K562 (cell line): Measurements from ENCODE around the gene HSPB6. TPM values are rescaled to one million over a fixed set of nuclear protein-coding genes. Genes with fewer than 3 reads are reported as not detected.

Source experiments
- ATAC-seq: fragments of 200-7000 bp; cut with Tn5 transposase; 3 replicates; pipeline ENCODE4 v1.9.1; 2020; ENCODE audit warnings: moderate library complexity
- BruUV-seq: library from RNA; stranded (reverse); fragments of 400-500 nt; replicated peaks from 2 replicates; lab custom pipeline; 2021; lab: Mats Ljungman, UMichigan
- CTCF ChIA-PET: fragments of 300-600 bp; formaldehyde crosslinking; extraction: SDS; loops from one replicate; lab custom pipeline; 2021; ENCODE audit warnings: low intra/inter-chr PET ratio; lab: Yijun Ruan, JAX
- POLR2A ChIA-PET: fragments of 300-600, 350-650 bp; sonication (Branson Sonifier 250); formaldehyde crosslinking; extraction: SDS; loops from one replicate; lab custom pipeline; 2021; ENCODE audit warnings: antibody characterized with exemption, inconsistent platforms; lab: Yijun Ruan, JAX
- DNase-seq, 4 experiments: peaks; one replicate each; pipeline versions ENCODE4 v3.0.0 to v3.0.0-alpha.2; 2011 to 2018; ENCODE audit warnings: low spot score in 3 of 4, mixed read lengths in 3 of 4; ENCODE audit errors: extremely low read depth in 1 of 4
- FAIRE-seq: peaks from 2 replicates; lab custom pipeline; 2011; peaks lifted over from hg19 to GRCh38; lab: Jason Lieb, UNC
- H2AFZ ChIP-seq: 2 replicates; pipeline ENCODE4 v1.6.0; 2011; ENCODE audit warnings: low read depth, low read length, control low read depth, inconsistent platforms
- H3K27ac ChIP-seq: fragments of 200-600 bp; 3 replicates; pipeline ENCODE4 v1.8.0; 2011; ENCODE audit warnings: low read depth, mild to moderate bottlenecking, control low read depth, inconsistent platforms, low read length, moderate library complexity, mixed read lengths; ENCODE audit errors: extremely low read depth
- H3K27me3 ChIP-seq, 2 experiments: fragments of 300-600 bp in 1 of 2; 2 replicates in 1 of 2; 3 replicates in 1 of 2; pipeline versions ENCODE4 v1.6.0 to v1.8.0; 2011; ENCODE audit warnings: inconsistent platforms in 2 of 2, low read length in 2 of 2, mild to moderate bottlenecking in 1 of 2, mixed read lengths in 1 of 2, moderate library complexity in 1 of 2; ENCODE audit not compliant: control insufficient read depth in 2 of 2, insufficient read depth in 2 of 2
- H3K36me3 ChIP-seq: fragments of 300-600 bp; 3 replicates; pipeline ENCODE4 v1.8.0; 2011; ENCODE audit warnings: mild to moderate bottlenecking, low read length, inconsistent platforms; ENCODE audit not compliant: control insufficient read depth, insufficient read depth
- H3K4me1 ChIP-seq, 2 experiments: fragments of 200-600 bp in 1 of 2; replicated peaks in 1 of 2; 2 replicates in 1 of 2; 3 replicates in 1 of 2; pipeline versions ENCODE4 v1.5.1 to v1.8.0; 2011; ENCODE audit warnings: inconsistent platforms in 2 of 2, low read length in 2 of 2, mild to moderate bottlenecking in 1 of 2, mixed read lengths in 1 of 2, moderate library complexity in 1 of 2; ENCODE audit not compliant: control insufficient read depth in 2 of 2, insufficient read depth in 2 of 2
- H3K4me2 ChIP-seq: 2 replicates; pipeline ENCODE4 v1.6.1; 2011; ENCODE audit warnings: low read length, control low read depth, inconsistent platforms, mixed read lengths; ENCODE audit not compliant: insufficient read depth
- H3K4me3 ChIP-seq: fragments of 200-600 bp; sonication (generic), shearing (Covaris generic); 2 replicates; pipeline ENCODE4 v1.5.1; 2016; ENCODE audit warnings: control low read depth, inconsistent platforms
- H3K79me2 ChIP-seq: fragments of 200-600 bp; 3 replicates; pipeline ENCODE4 v1.8.0; 2011; ENCODE audit warnings: low read length, inconsistent platforms; ENCODE audit not compliant: control insufficient read depth, insufficient read depth
- H3K9ac ChIP-seq, 2 experiments: 2 replicates each; pipeline versions ENCODE4 v1.6.0 to v1.6.1; 2011; ENCODE audit warnings: low read depth in 2 of 2, low read length in 2 of 2, control low read depth in 1 of 2, inconsistent platforms in 1 of 2, mild to moderate bottlenecking in 1 of 2, mixed read lengths in 1 of 2; ENCODE audit not compliant: insufficient read depth in 1 of 2
- H3K9me1 ChIP-seq: one replicate; pipeline ENCODE4 v1.6.0; 2011; ENCODE audit warnings: inconsistent platforms, mild to moderate bottlenecking, low read length, moderate library complexity; ENCODE audit not compliant: control insufficient read depth, insufficient read depth
- H3K9me3 ChIP-seq: replicated peaks from 2 replicates; pipeline ENCODE4 v1.5.1; 2011; ENCODE audit warnings: low read depth, low read length, inconsistent platforms; ENCODE audit not compliant: control insufficient read depth, insufficient read depth
- H4K20me1 ChIP-seq: replicated peaks from 2 replicates; pipeline ENCODE4 v1.6.1; 2011; ENCODE audit warnings: low read length, inconsistent platforms, mixed read lengths; ENCODE audit not compliant: control insufficient read depth, insufficient read depth
- CTBP1 ChIP-seq: fragments of 450-650 bp; IDR thresholded peaks from 2 replicates; pipeline ENCODE4 v1.6.1; 2016; ENCODE audit warnings: borderline replicate concordance
- E2F6 ChIP-seq, 2 experiments: IDR thresholded peaks; 2 replicates each; pipeline ENCODE4 v1.6.1; 2011; ENCODE audit warnings: borderline replicate concordance in 1 of 2, control low read depth in 1 of 2, low read depth in 1 of 2, low read length in 1 of 2, mild to moderate bottlenecking in 1 of 2, mixed read lengths in 1 of 2, moderate library complexity in 1 of 2; ENCODE audit not compliant: insufficient read depth in 1 of 2, insufficient read length in 1 of 2, poor library complexity in 1 of 2, severe bottlenecking in 1 of 2; ENCODE audit errors: extremely low read depth in 1 of 2
- ETS2 ChIP-seq: IDR thresholded peaks from 2 replicates; pipeline ENCODE4 v1.6.1; 2016; ENCODE audit warnings: borderline replicate concordance, missing genetic modification characterization, mild to moderate bottlenecking, moderate library complexity, missing compliant biosample characterization; ENCODE audit not compliant: poor library complexity, severe bottlenecking
- FOXA3 ChIP-seq, 2 experiments: fragments of 450-650 bp in 1 of 2; sonication (generic) in 1 of 2; formaldehyde crosslinking; IDR thresholded peaks in 1 of 2; conservative IDR thresholded peaks in 1 of 2; 2 replicates each; pipeline versions ENCODE4 v1.4.0 to v1.8.0; 2020 to 2022; ENCODE audit warnings: mild to moderate bottlenecking in 2 of 2, missing genetic modification reagents in 1 of 2
- NFIC ChIP-seq: fragments of 450-650 bp; IDR thresholded peaks from 2 replicates; pipeline ENCODE4 v1.6.1; 2017; ENCODE audit warnings: mild to moderate bottlenecking, inconsistent platforms
- NFIX ChIP-seq: fragments of 250-450 bp; sonication (Bioruptor Pico); IDR thresholded peaks from 2 replicates; pipeline ENCODE4 v1.4.0; 2020; ENCODE audit warnings: low read depth, mild to moderate bottlenecking, moderate library complexity
- PHB2 ChIP-seq: fragments of 450-650 bp; IDR thresholded peaks from 2 replicates; pipeline ENCODE4 v1.6.1; 2017; ENCODE audit warnings: low read depth
- PHTF2 ChIP-seq: fragments of 250-450 bp; sonication (Bioruptor Pico); IDR thresholded peaks from 2 replicates; pipeline ENCODE4 v1.5.0; 2021; ENCODE audit warnings: mild to moderate bottlenecking
- YY1 ChIP-seq, 3 experiments: IDR thresholded peaks; 2 replicates each; pipeline ENCODE4 v1.6.1; 2011; ENCODE audit warnings: low read length in 2 of 3, mild to moderate bottlenecking in 2 of 3, moderate library complexity in 2 of 3, borderline replicate concordance in 1 of 3, control low read depth in 1 of 3, low read depth in 1 of 3; ENCODE audit not compliant: insufficient read depth in 3 of 3, insufficient replicate concordance in 2 of 3, control insufficient read depth in 1 of 3, insufficient read length in 1 of 3; ENCODE audit errors: extremely low read depth in 1 of 3
- ZNF511 ChIP-seq: sonication (generic); formaldehyde crosslinking; IDR thresholded peaks from 2 replicates; pipeline ENCODE4 v1.8.0; 2022; ENCODE audit warnings: mild to moderate bottlenecking, missing genetic modification reagents
- WGBS: fragments of 100-300 bp; shearing (Covaris generic); methylation state at CpG from one replicate; pipeline ENCODE4 v1.1.6; 2016; ENCODE audit warnings: low coverage, mixed read lengths; ENCODE audit not compliant: insufficient coverage; ENCODE audit errors: missing lambda C conversion rate; 5-methylcytosine and 5-hydroxymethylcytosine counted together
- in situ Hi-C: fragments of 300-500 bp; cut with MboI; formaldehyde crosslinking; loops from 4 replicates; pipeline ENCODE4 v1.15.0; 2018; ENCODE audit warnings: inconsistent platforms, mixed read lengths
- intact Hi-C: fragments of 100-400 bp; cut with micrococcal nuclease; formaldehyde crosslinking; loops from 2 replicates; pipeline ENCODE4 v1.14.2; 2022
- polyA plus RNA-seq, 8 experiments: library from polyadenylated mRNA; depleted of rRNA in 4 of 8; stranded (reverse) in 5 of 8; unstranded in 3 of 8; fragments of >200 nt; fragmentation: Nextera tagmentation in 2 of 8; fragmentation: Illumina TruSeq in 1 of 8; extraction: Ambion mirVana in 2 of 8; extraction: Trizol in 1 of 8; gene quantifications; 2 replicates each; pipeline versions ENCODE4 v1.2.1 to v1.2.3, GENCODE V29; 2011 to 2014; ENCODE audit warnings: inconsistent platforms in 1 of 8, missing spikeins in 1 of 8
- total RNA-seq, 7 experiments: library from RNA; depleted of rRNA in 6 of 7; stranded (reverse); fragments of >200 nt in 6 of 7; fragmentation: Illumina TruSeq in 2 of 7; extraction: Trizol in 2 of 7; gene quantifications; 2 replicates each; pipeline versions ENCODE4 v1.2.1 to v1.2.3, GENCODE V29; 2011 to 2021; ENCODE audit warnings: low replicate concordance in 1 of 7

The HSPB6 gene
- total and polyA plus RNA-seq, 9 of the 15 experiments (the other 6 are each of a cell fraction or from before 2014, with no cell fraction given), result 0.55 TPM; not detected in 8

DNA sequence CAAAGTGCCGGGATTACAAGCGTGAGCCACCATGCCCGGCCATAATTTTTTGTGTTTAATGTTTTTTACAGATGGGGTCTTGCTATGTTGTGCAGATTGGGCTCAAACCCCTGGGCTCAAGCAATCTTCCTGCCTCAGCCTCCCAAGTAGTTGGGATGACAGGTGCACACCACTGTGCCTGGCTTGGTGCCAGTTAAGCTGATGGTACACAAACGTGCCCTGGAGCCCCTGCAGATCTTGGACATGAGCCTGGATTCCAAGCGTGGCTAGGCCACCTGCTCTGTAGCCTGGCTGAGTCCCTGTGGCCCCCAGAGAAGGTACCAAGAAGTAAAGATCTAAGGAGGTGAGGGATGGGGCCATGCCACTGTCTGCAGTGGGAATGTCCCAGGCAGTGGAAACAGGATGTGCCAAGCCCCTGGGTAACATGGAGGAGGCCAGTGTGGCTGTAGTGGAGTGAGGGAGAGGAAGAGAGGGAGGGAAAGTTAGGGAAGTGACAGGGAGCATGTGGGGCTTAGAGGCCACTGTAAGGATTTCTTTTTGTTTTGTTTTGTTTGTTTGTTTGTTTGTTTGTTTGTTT, 48.8 kb upstream of the HSPB6 start:
- no peak overlapping the region for H3K4me3 ChIP-seq
- no peaks in the 10 kb centered on the region for H3K36me3 ChIP-seq
- ATAC-seq, result no peak
- ChIA-PET POLR2A (interaction anchor here (0.6 kb wide), 1 partner anchor 398 kb away, joined by 4 read pairs; no protein-coding TSS in a partner anchor), CTCF (no interaction called here)
- H3K27me3 ChIP-seq, result no peaks in the 10 kb centered on the region
- no peaks in the 10 kb centered on the region for H3K79me2 ChIP-seq
- H3K27ac ChIP-seq, result no peak overlapping the region
- no peaks in the 10 kb centered on the region for H4K20me1 ChIP-seq
- intact Hi-C loops (no loop called here), in situ Hi-C loops (no loop called here)
- no peak for FAIRE-seq
- no peaks in the 10 kb centered on the region for H3K9me1 ChIP-seq
- H3K9me3 ChIP-seq, result no peaks in the 10 kb centered on the region; the same call in 1 of the 2 replicates
- H2AFZ ChIP-seq, result no peak overlapping the region
- no peak overlapping the region for H3K4me2 ChIP-seq
- no TSS peak for BruUV-seq
- WGBS, result 35% methylated on average over 4 of the region's 5 CpGs
- DNase-seq, result no peak
- peak overlapping the region in 1 of 2 experiments; percentile 28; a peak in 1 of 4 replicates for H3K9ac ChIP-seq
- peaks cover 12 to 23% of the 10 kb centered on the region in 2 experiments; a peak in 4 of 5 replicates for H3K4me1 ChIP-seq
- TF ChIP-seq NFIC, result peak; percentile 72
- no peak for TF ChIP-seq PHB2
- peak; percentile 54 for TF ChIP-seq NFIX
- no peak for TF ChIP-seq CTBP1
- no peak for TF ChIP-seq PHTF2 (CRISPR knock-in tag)
- no peak for TF ChIP-seq YY1 (IDR thresholded peaks at IDR 0.05; ENCODE audit: borderline replicate concordance in 1 of 3, control insufficient read depth in 1 of 3, extremely low read depth in 1 of 3, insufficient read depth in 3 of 3, insufficient read length in 1 of 3, insufficient replicate concordance in 2 of 3, low read depth in 1 of 3, low read length in 2 of 3)
- TF ChIP-seq FOXA3 (CRISPR knock-in tag; conservative IDR thresholded peaks at IDR 0.05 in 1 of 2, IDR thresholded peaks at IDR 0.05 in 1 of 2), result no peak
- no peak for TF ChIP-seq ETS2 (tag)
- TF ChIP-seq ZNF511, result no peak
- no peak for TF ChIP-seq E2F6 (IDR thresholded peaks at IDR 0.05; ENCODE audit: borderline replicate concordance in 1 of 2, extremely low read depth in 1 of 2, insufficient read depth in 1 of 2, insufficient read length in 1 of 2, low read depth in 1 of 2, low read length in 1 of 2, poor library complexity in 1 of 2, severe bottlenecking in 1 of 2)
